ENCODE data around the gene ZNF185. TPM values are rescaled to one million over a fixed set of nuclear protein-coding genes. Genes with fewer than 3 reads are reported as not detected.

Gene ZNF185
- total RNA-seq, 1 experiment from 2014 or later = 11.3 TPM

- H4K91ac ChIP-seq (ENCODE audit: insufficient read length, low read depth, low read length) = no peak overlapping the region
- no peak overlapping the region for H3K27ac Mint-ChIP-seq
- no peak overlapping the region for H3T11ph ChIP-seq (ENCODE audit: low read length)
- no peak overlapping the region for H3K4me2 ChIP-seq (ENCODE audit: insufficient read depth, insufficient read length, low read length)
- H3K4me1 Mint-ChIP-seq = peaks cover 7 to 8% of the 10 kb centered on the region in 2 experiments
- H3K27ac ChIP-seq (ENCODE audit: insufficient read length, low read depth, low read length) = no peak overlapping the region
- no peaks in the 10 kb centered on the region for H3K4me1 ChIP-seq (ENCODE audit: insufficient read depth, low read length)
- no peaks in the 10 kb centered on the region; the same call in none of the 2 replicates for H3K27me3 Mint-ChIP-seq (ENCODE audit: low read depth)
- no peak overlapping the region for H3K56ac ChIP-seq (ENCODE audit: insufficient read length, low read depth, low read length)
- no peak overlapping the region for H2BK12ac ChIP-seq (ENCODE audit: insufficient read length, low read depth, low read length)
- no peaks in the 10 kb centered on the region for H3K27me3 ChIP-seq (ENCODE audit: insufficient read depth, low read length)
- no peak overlapping the region for H2AFZ ChIP-seq (ENCODE audit: low read length)
- no peak overlapping the region for H2AK5ac ChIP-seq (ENCODE audit: insufficient read length, low read length)
- peaks cover 3% of the 10 kb centered on the region for H4K20me1 ChIP-seq (ENCODE audit: control insufficient read depth, insufficient read depth, insufficient read length)
- WGBS (ENCODE audit: extremely low coverage, insufficient read length, low lambda C conversion rate) = no CpG with 5 or more reads among the region's 18 CpGs
- no peaks in the 10 kb centered on the region for H3K79me1 ChIP-seq (ENCODE audit: insufficient read depth, low read depth, low read length, poor library complexity, severe bottlenecking)
- no peak for DNase-seq
- no peak overlapping the region for H3K9ac ChIP-seq (ENCODE audit: extremely low read depth, insufficient read length, low read length)
- no peak overlapping the region for H2BK15ac ChIP-seq (ENCODE audit: low read depth, low read length)
- H3K9me3 ChIP-seq (ENCODE audit: control insufficient read depth, low read depth, low read length) = peaks cover 45% of the 10 kb centered on the region
- no peak overlapping the region for H3K14ac ChIP-seq (ENCODE audit: insufficient read depth, low read length)
- no peak overlapping the region for H3K23ac ChIP-seq (ENCODE audit: insufficient read length, low read depth, low read length)
- no peak overlapping the region for H4K5ac ChIP-seq (ENCODE audit: insufficient read length, low read depth, low read length)
- no peak overlapping the region for H3K4me3 Mint-ChIP-seq
- no peaks in the 10 kb centered on the region for H3K23me2 ChIP-seq (ENCODE audit: insufficient read length, low read depth, low read length, poor library complexity, severe bottlenecking)
- TF ChIP-seq CTCF (conservative IDR thresholded peaks at IDR 0.05) = no peak
- no peak overlapping the region for H3K4ac ChIP-seq (ENCODE audit: low read depth, low read length)
- no peaks in the 10 kb centered on the region for H3K79me2 ChIP-seq (ENCODE audit: insufficient read depth, low read length)
- peaks cover 0 to 13% (median 6%) of the 10 kb centered on the region in 3 experiments; a peak in 4 of 7 replicates for H3K36me3 Mint-ChIP-seq (ENCODE audit: insufficient read depth in 1 of 3, low read depth in 3 of 3)
- no peak overlapping the region for H4K8ac ChIP-seq (replicated peaks; ENCODE audit: insufficient read length, low read depth, low read length)
- H2BK120ac ChIP-seq (ENCODE audit: low read depth, low read length, poor library complexity, severe bottlenecking) = no peak overlapping the region
- no peak overlapping the region for H3K18ac ChIP-seq (ENCODE audit: insufficient read length, low read depth, low read length)
- H2BK20ac ChIP-seq (ENCODE audit: low read depth, low read length, poor library complexity, severe bottlenecking) = no peak overlapping the region
- no peak overlapping the region for H2BK5ac ChIP-seq (ENCODE audit: insufficient read length, low read length)
- peaks cover 64 to 81% of the 10 kb centered on the region in 2 experiments for H3K9me3 Mint-ChIP-seq
Observed at GRCh38 chrX:152927858-152928760, 30.2 kb downstream of the ZNF185 start.

Data from H9 (cell line).